K562 (cell line): ENCODE measurements around the gene ADAMTS2.

Experiments
- ZNF140 ChIP-seq: fragments of 250-450 bp; sonication (Bioruptor Pico); IDR thresholded peaks from 2 replicates; pipeline ENCODE4 v1.8.0; 2021; ENCODE audit warnings: moderate library complexity, mild to moderate bottlenecking, inconsistent platforms
- TF ChIP-seq, protein P1 (sequence below): sonication (generic); formaldehyde crosslinking; IDR thresholded peaks from 2 replicates; pipeline ENCODE4 v1.8.0; 2023; ENCODE audit warnings: mild to moderate bottlenecking, missing genetic modification reagents

DNA sequence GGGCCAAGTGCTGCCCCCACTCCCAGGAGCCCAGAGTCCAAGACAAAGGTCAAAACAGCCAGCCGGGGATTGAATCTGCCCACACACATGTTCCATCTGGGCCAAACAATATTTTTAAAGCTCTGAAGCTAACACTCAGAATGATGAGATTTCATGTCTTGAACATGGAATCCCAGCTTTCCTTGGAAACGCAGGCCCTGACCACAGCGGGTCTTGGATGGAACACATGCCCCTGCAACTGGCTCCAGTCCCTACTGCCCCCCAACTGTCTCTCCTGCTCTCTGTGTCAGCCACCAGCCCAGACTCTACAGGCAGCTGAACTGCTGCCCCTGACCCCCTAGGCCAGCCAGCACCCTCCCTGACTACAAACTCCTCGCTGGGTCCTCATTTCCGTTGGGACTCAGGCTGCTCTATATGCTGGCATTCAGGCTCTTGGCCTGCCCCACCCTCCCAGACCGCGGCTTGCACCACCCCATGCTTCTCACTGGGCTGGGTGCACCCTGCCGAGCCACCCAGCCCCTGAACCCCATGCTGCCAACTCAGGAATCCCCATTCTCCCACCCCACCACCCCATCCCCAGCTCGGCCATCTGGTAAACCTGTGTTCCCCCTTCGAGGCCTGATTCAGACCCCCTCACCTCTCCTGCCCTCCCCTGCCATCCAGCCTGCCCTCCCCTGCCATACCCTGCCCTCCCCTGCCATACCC, 71.7 kb downstream of the ADAMTS2 start:
- TF ChIP-seq, protein P1, sequence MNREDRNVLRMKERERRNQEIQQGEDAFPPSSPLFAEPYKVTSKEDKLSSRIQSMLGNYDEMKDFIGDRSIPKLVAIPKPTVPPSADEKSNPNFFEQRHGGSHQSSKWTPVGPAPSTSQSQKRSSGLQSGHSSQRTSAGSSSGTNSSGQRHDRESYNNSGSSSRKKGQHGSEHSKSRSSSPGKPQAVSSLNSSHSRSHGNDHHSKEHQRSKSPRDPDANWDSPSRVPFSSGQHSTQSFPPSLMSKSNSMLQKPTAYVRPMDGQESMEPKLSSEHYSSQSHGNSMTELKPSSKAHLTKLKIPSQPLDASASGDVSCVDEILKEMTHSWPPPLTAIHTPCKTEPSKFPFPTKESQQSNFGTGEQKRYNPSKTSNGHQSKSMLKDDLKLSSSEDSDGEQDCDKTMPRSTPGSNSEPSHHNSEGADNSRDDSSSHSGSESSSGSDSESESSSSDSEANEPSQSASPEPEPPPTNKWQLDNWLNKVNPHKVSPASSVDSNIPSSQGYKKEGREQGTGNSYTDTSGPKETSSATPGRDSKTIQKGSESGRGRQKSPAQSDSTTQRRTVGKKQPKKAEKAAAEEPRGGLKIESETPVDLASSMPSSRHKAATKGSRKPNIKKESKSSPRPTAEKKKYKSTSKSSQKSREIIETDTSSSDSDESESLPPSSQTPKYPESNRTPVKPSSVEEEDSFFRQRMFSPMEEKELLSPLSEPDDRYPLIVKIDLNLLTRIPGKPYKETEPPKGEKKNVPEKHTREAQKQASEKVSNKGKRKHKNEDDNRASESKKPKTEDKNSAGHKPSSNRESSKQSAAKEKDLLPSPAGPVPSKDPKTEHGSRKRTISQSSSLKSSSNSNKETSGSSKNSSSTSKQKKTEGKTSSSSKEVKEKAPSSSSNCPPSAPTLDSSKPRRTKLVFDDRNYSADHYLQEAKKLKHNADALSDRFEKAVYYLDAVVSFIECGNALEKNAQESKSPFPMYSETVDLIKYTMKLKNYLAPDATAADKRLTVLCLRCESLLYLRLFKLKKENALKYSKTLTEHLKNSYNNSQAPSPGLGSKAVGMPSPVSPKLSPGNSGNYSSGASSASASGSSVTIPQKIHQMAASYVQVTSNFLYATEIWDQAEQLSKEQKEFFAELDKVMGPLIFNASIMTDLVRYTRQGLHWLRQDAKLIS (CRISPR knock-in tag) = no peak
- no peak for TF ChIP-seq ZNF140 (CRISPR knock-in tag)
